Fibroblast of skin of right quadriceps (primary cell): ENCODE data around the gene WTIP.
A peak's percentile ranks its signal among the peaks of the same experiment; 100 is the strongest.

Experiments
- DNase-seq: peaks from one replicate; pipeline ENCODE4 v3.0.0-alpha.2; 2013

WTIP gene

GRCh38 chr19:34479396-34479795, 2.2 kb upstream of the WTIP start:
- no peak for DNase-seq

- DNase-seq: no peak
Observed at GRCh38 chr19:34480491-34480890, 1.1 kb upstream of the WTIP start.

- no peak for DNase-seq
Observed at GRCh38 chr19:34481861-34482379, 362 bp downstream of the WTIP start.

- peak; percentile 28 for DNase-seq
Observed at GRCh38 chr19:34482380-34483250, 1.1 kb downstream of the WTIP start.

- DNase-seq: no peak
Observed at GRCh38 chr19:34484328-34484727, 2.8 kb downstream of the WTIP start.

GRCh38 chr19:34485831-34486230, 4.3 kb downstream of the WTIP start:
- DNase-seq: no peak

GRCh38 chr19:34487651-34488051, 6.1 kb downstream of the WTIP start:
- DNase-seq: no peak

DNA sequence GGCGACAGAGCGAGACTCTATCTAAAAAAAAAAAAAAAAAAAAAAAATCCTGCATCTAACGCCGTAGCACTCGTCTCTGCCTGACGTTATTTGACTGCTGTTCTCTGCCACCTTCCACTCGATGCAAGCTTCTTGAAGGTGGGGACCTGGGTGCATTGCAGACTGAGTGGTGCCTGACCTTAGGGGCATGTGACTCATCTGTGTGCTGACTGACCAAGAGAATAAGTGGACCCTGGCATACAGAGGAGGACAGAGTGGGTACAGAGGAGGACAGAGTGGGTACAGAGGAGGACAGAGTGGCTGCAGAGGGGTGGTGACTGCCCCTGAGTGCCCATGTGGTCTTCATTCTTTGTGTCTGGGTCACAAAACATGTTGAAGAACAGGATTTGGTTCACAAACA, 7.6 kb downstream of the WTIP start:
- no peak for DNase-seq

DNA sequence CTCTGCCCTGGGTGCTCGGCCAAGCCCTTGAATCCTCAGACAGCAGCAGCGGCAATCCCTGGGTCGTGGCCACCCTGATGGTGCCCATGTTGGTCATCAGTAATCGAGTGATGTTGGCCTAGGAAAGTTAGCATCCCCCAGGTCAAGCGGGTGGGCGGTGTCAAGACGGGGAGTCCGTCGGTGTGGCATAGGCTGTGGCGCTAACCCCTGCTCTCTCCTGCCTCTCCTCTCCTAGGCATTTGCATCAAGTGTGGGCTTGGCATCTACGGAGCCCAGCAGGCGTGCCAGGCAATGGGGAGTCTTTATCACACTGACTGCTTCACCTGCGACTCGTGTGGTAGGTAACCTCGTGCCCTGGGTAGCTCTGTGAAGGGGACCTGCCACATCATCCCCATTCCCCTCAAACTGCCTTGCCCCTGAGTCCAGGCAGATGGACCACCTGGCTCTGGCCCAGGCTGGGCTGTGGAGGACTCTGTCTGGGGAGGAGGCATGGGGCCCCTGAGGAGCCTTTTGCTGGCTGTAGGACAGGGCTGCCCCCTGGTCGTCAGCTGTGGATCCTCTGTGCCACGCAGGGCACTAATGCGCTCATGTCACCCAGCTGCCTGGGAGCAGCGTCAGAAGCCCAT, 8.7 kb downstream of the WTIP start:
- DNase-seq: no peak

- no peak for DNase-seq
Observed at GRCh38 chr19:34493038-34493648, 11.6 kb downstream of the WTIP start.

- no peak for DNase-seq
Observed at GRCh38 chr19:34493649-34494044, 12.1 kb downstream of the WTIP start.

DNA sequence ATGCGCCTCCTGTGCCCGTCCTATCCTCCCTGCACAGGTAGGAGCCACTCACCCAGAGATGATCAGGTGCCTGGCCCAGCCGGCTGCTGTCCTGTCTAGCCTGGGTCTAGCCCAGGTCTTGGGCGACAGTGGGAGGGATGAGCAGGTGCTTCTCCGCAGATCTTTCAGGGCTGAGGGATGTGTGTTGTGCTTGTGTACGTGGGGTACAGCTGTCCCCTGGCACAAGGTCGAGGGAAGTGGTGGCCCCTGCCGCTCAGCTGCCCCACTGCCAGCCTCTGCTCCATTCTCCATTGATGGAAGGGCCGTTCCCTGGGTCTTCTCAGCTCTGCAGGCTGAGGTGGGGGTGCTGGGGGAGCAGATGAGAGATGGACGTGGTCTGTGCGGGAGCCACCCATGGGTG, 13.0 kb downstream of the WTIP start:
- no peak for DNase-seq

DNA sequence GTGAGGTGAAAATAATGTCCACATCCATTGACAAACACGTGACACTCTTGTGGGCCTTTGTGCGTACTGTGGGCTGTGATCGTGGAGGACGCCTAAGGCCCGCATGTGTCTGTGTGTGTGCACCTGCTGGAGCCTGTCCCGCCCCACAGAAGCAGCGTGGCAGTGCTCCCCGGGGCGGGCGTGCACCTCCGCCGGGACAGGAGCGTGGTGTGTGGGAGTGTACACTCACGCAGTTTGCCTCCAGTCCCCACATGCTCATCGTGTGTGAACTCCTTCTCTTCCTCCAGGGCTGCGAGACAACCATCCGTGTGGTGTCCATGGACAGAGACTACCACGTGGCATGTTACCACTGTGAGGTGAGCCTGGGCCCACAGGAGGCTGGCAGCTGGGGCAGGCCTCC, 13.9 kb downstream of the WTIP start:
- DNase-seq: no peak

DNA sequence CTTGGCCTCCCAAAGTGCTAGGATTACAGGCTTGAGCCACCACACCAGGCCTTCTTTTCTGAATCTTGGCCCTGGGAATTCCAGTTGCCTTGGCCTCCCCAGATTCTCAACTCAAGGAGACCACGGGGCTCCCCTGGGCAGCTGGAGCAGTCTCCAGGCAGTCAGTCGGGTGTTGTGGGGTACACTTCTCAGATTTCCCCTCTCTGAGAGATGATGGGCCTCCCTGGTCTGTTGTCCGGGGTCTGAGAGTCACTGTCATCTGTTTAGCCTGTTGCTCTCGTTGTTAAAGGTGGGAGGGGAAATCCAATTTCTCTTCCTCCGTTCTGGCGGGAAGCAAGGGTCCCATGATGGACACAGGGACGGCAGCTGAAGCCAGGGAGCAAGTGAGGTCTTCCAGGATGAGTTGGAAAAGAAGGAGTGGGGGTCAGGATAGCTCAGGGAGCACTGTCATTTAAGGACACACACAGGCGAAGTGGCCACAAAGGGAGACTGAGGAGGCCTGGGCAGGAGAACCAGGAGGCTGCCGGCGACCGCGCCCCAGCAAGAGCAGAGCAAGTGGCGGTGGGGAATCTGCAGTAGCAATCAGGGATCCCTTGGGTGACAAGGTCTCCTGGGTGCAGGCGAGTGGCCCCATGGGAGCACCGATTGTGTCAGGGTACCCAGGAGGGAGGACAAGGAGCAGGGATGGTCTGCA, 15.7 kb downstream of the WTIP start:
- DNase-seq: no peak

DNA sequence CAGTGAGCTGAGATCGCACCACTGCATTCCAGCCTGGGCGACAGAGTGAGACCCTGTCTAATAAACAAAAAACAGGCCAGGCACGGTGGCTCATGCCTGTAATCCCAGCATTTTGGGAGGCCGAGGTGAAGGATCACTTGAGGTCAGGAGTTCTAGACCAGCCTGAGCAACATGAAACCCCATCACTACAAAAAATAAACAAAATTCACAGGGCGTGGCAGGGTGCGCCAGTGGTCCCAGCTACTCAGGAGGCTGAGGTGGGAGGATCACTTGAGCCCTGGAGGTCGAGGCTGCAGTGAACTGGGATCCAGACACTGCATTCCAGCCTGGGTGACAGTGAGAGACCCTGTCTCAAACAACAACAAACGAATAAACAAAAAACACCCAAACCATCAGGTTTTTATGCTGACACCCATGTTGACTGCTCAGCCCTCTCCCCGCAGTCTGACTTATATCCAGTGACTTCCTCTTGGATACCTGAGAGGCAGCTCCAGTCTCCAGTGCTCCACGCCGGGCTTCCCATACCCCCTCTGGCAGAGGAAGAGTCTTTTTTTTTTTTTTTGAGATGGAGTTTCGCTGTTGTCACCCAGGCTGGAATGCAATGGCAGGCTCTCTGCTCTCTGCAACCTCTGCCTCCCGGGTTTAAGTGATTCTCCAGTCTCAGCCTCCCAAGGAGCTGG, 17.7 kb downstream of the WTIP start:
- DNase-seq: no peak

DNA sequence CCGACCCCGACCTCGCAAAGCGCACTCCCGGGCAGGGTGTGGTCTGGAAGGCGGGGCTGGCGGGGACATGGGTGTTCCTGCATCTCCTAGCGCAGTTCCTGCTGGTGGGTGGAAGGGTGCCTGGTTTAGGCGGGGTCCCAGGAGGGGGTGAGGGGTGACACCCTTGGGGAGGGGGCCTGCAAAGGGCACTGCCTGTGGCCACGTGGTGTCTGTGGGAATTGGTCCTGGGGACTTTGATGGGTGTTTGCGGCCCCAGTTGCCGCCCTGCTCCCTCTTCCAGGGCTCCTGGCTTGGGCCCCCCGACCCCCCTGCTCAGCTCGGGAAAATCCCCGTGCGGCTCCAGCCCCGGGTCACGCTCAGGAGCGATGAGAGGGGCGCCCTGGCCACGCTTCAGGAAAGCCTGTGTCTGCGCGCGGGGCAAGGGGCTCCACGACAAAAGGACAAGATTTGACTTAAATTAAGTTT, 19.1 kb downstream of the WTIP start:
- DNase-seq: no peak

DNA sequence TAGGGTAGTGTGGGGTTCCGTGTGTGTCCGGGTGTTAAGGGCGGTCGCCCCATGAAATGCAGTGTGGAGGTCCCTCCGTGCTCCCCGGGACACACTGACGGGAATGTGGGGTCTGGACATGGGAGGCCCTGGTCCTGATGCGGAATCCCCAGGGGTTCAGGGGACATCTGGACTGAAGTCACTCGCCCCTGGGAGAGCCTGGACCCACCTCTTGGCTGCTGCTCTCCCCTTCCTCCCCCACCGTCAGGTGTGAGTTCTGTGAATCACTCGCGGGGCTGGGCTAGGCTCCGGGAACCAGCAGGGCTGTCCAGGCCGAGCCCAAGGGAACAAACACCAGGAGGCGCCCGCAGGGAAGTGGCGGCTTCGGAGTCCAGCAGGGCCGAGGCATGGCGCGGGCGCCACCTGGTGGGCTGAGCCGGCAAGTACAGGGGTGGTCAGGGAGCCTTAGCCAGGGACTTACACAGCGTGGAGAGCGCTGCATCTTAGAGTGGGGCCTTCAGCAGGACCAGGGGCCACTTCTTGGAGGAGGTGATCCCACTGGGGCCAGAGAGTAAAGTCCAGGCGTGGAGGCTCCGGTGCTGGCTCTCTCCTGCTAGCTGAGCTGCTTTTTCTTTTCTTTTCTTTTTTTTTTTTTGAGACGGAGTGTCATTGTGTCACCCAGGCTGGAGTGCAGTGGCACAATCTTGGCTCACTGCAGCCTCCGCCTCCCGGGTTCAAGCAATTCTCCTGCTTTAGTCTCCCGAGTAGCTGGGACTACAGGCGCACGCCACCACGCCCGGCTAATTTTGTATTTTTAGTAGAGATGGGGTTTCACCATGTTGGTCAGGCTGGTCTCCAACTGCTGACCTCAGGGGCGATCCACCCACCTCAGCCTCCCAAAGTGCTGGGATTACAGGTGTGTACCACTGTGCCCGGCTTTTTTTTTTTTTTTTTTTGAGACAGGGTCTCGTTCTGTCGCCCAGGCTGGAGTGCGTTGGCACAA, 20.1 kb downstream of the WTIP start:
- DNase-seq: peak; percentile 85

GRCh38 chr19:34502582-34503411, 21.2 kb downstream of the WTIP start:
- no peak for DNase-seq

GRCh38 chr19:34503531-34504272, 22.1 kb downstream of the WTIP start:
- DNase-seq: no peak
